Astrocyte (in vitro differentiated cells and primary cell): ENCODE measurements around the gene DCLK2. TPM values are rescaled to one million over a fixed set of nuclear protein-coding genes. Genes with fewer than 3 reads are reported as not detected.
A peak's percentile ranks its signal among the peaks of the same experiment; 100 is the strongest.

ENCODE experiments used
- DNase-seq: peaks from one replicate; pipeline ENCODE4 v3.0.0-alpha.2; 2010; ENCODE audit warnings: low read depth
- FAIRE-seq: peaks from 2 replicates; lab custom pipeline; 2011; peaks lifted over from hg19 to GRCh38; lab: Jason Lieb, UNC
- H2AFZ ChIP-seq: 2 replicates; pipeline ENCODE4 v1.6.0; 2012; ENCODE audit warnings: low read depth, low read length, inconsistent platforms
- H3K27ac ChIP-seq: 2 replicates; pipeline ENCODE4 v1.5.1; 2011; ENCODE audit warnings: low read depth, low read length, inconsistent platforms
- H3K27me3 ChIP-seq: 2 replicates; pipeline ENCODE4 v1.6.0; 2011; ENCODE audit warnings: low read length, inconsistent platforms; ENCODE audit not compliant: insufficient read depth
- H3K36me3 ChIP-seq: 2 replicates; pipeline ENCODE4 v1.5.1; 2011; ENCODE audit warnings: low read length, inconsistent platforms; ENCODE audit not compliant: insufficient read depth
- H3K4me1 ChIP-seq: 2 replicates; pipeline ENCODE4 v1.5.1; 2011; ENCODE audit warnings: low read length, inconsistent platforms; ENCODE audit not compliant: insufficient read depth
- H3K4me2 ChIP-seq: 2 replicates; pipeline ENCODE4 v1.6.0; 2012; ENCODE audit warnings: low read length, inconsistent platforms
- H3K4me3 ChIP-seq: 2 replicates; pipeline ENCODE4 v1.5.1; 2011; ENCODE audit warnings: low read depth, mild to moderate bottlenecking, low read length, inconsistent platforms; ENCODE audit not compliant: insufficient read depth
- H3K79me2 ChIP-seq: 2 replicates; pipeline ENCODE4 v1.6.0; 2012; ENCODE audit warnings: mild to moderate bottlenecking, low read length, inconsistent platforms; ENCODE audit not compliant: insufficient read depth
- H3K9ac ChIP-seq: 2 replicates; pipeline ENCODE4 v1.6.0; 2012; ENCODE audit warnings: mild to moderate bottlenecking, low read length, inconsistent platforms
- H3K9me3 ChIP-seq: 2 replicates; pipeline ENCODE4 v1.5.1; 2012; ENCODE audit warnings: low read depth, mild to moderate bottlenecking, low read length, inconsistent platforms; ENCODE audit not compliant: insufficient read depth
- H4K20me1 ChIP-seq: 2 replicates; pipeline ENCODE4 v1.6.0; 2012; ENCODE audit warnings: low read length, inconsistent platforms; ENCODE audit not compliant: insufficient read depth
- H3K27ac Mint-ChIP-seq: one replicate; pipeline ENCODE4 v1.8.0; 2021; ENCODE audit warnings: mild to moderate bottlenecking, mixed read lengths; ENCODE audit not compliant: unreplicated experiment
- H3K27me3 Mint-ChIP-seq: one replicate; pipeline ENCODE4 v1.8.0; 2021; ENCODE audit warnings: low read depth, mixed read lengths; ENCODE audit not compliant: unreplicated experiment
- H3K36me3 Mint-ChIP-seq: one replicate; pipeline ENCODE4 v1.8.0; 2021; ENCODE audit warnings: low read depth, mixed read lengths; ENCODE audit not compliant: unreplicated experiment
- H3K4me1 Mint-ChIP-seq: one replicate; pipeline ENCODE4 v1.8.0; 2021; ENCODE audit warnings: low read depth, mixed read lengths; ENCODE audit not compliant: unreplicated experiment
- H3K4me3 Mint-ChIP-seq: one replicate; pipeline ENCODE4 v1.8.0; 2021; ENCODE audit warnings: mild to moderate bottlenecking, moderate library complexity, mixed read lengths; ENCODE audit not compliant: unreplicated experiment
- H3K9me3 Mint-ChIP-seq: one replicate; pipeline ENCODE4 v1.8.0; 2021; ENCODE audit warnings: mild to moderate bottlenecking, mixed read lengths; ENCODE audit not compliant: unreplicated experiment
- CTCF ChIP-seq: IDR thresholded peaks from 2 replicates; pipeline ENCODE4 v1.5.1; 2011; ENCODE audit warnings: low read depth, mild to moderate bottlenecking, inconsistent platforms, low read length, moderate library complexity; ENCODE audit not compliant: insufficient read depth
- EZH2 ChIP-seq: IDR thresholded peaks from 2 replicates; pipeline ENCODE4 v1.6.1; 2012; ENCODE audit warnings: mild to moderate bottlenecking, low read length, inconsistent platforms; ENCODE audit not compliant: insufficient read depth
- total RNA-seq: library from RNA; stranded (reverse); gene quantifications from 2 replicates; pipeline ENCODE4 v1.2.1, GENCODE V29; 2021

DCLK2 gene
- total RNA-seq, 1 donor from 2014 or later = 6.2 TPM

GRCh38 chr4:150098214-150098613 is 20.0 kb downstream of the DCLK2 start:
- DNase-seq (peak; percentile 62), FAIRE-seq (no peak)
- Mint-ChIP-seq H3K27ac (no peak overlapping the region), H3K36me3 (no peaks in the 10 kb centered on the region), H3K27me3 (no peaks in the 10 kb centered on the region), H3K9me3 (no peaks in the 10 kb centered on the region), H3K4me3 (no peak overlapping the region), H3K4me1 (no peaks in the 10 kb centered on the region)
- no peaks in the 10 kb centered on the region for H3K9me3 ChIP-seq
- H3K27me3 ChIP-seq = no peaks in the 10 kb centered on the region
- peaks cover 28% of the 10 kb centered on the region for H3K79me2 ChIP-seq
- H4K20me1 ChIP-seq = peaks cover 23% of the 10 kb centered on the region
- no peaks in the 10 kb centered on the region for H3K36me3 ChIP-seq
- no peak overlapping the region for H3K4me3 ChIP-seq
- H3K27ac ChIP-seq = no peak overlapping the region
- no peak overlapping the region for H3K9ac ChIP-seq
- no peak overlapping the region for H3K4me2 ChIP-seq
- no peak overlapping the region for H2AFZ ChIP-seq
- peaks cover 5% of the 10 kb centered on the region for H3K4me1 ChIP-seq
- no peak for TF ChIP-seq EZH2
- no peak for TF ChIP-seq CTCF

- H3K9ac ChIP-seq = no peak overlapping the region
- H3K4me3 ChIP-seq = no peak overlapping the region
- no peaks in the 10 kb centered on the region for H3K36me3 ChIP-seq
- Mint-ChIP-seq H3K27me3 (no peaks in the 10 kb centered on the region), H3K4me1 (no peaks in the 10 kb centered on the region), H3K4me3 (no peak overlapping the region), H3K36me3 (no peaks in the 10 kb centered on the region), H3K27ac (no peak overlapping the region), H3K9me3 (peaks cover under 1% of the 10 kb centered on the region)
- no peak for TF ChIP-seq EZH2
- TF ChIP-seq CTCF = no peak
- H4K20me1 ChIP-seq = peaks cover 7% of the 10 kb centered on the region
- no peaks in the 10 kb centered on the region for H3K27me3 ChIP-seq
- no peak overlapping the region for H2AFZ ChIP-seq
- DNase-seq = no peak
- no peaks in the 10 kb centered on the region for H3K9me3 ChIP-seq
- FAIRE-seq = no peak
- H3K79me2 ChIP-seq = peaks cover 2% of the 10 kb centered on the region
- no peaks in the 10 kb centered on the region for H3K4me1 ChIP-seq
- H3K4me2 ChIP-seq = no peak overlapping the region
- no peak overlapping the region for H3K27ac ChIP-seq
These were observed 26.3 kb downstream of the DCLK2 start for GRCh38 chr4:150104404-150105027.

GRCh38 chr4:150106886-150107285 is 28.6 kb downstream of the DCLK2 start:
- Histone ChIP-seq H3K4me2 (no peak overlapping the region), H3K27ac (no peak overlapping the region), H3K36me3 (no peaks in the 10 kb centered on the region), H3K9me3 (no peaks in the 10 kb centered on the region), H3K4me1 (no peaks in the 10 kb centered on the region), H3K4me3 (no peak overlapping the region), H3K9ac (no peak overlapping the region), H4K20me1 (peaks cover 8% of the 10 kb centered on the region), H3K79me2 (peaks cover 7% of the 10 kb centered on the region), H3K27me3 (no peaks in the 10 kb centered on the region), H2AFZ (no peak overlapping the region)
- Mint-ChIP-seq H3K9me3 (peaks cover 2% of the 10 kb centered on the region), H3K36me3 (peaks cover 2% of the 10 kb centered on the region), H3K27ac (no peak overlapping the region), H3K4me3 (no peak overlapping the region), H3K4me1 (no peaks in the 10 kb centered on the region), H3K27me3 (no peaks in the 10 kb centered on the region)
- TF ChIP-seq CTCF = no peak
- TF ChIP-seq EZH2 = no peak
- FAIRE-seq (no peak), DNase-seq (no peak)
